Natural killer cell treated with Interleukin-12 subunit alpha and Interleukin-12 subunit beta and Interleukin-15 and Interleukin-18, amount 100 ng/mL, for 72 hours (primary cell): ENCODE data around the gene DHRS3. TPM values are rescaled to one million over a fixed set of nuclear protein-coding genes. Genes with fewer than 3 reads are reported as not detected.
A peak's percentile ranks its signal among the peaks of the same experiment; 100 is the strongest.
"Not testable (repeated sequence)": the region's sequence is repeated elsewhere in the genome, so short reads cannot be mapped to it uniquely, and the experiment has no call there.

Experiments
- ATAC-seq, 2 donors: fragments of 150-1000 bp; cut with Tn5 transposase in 1 of 2; sonication (Bioruptor Pico), chemical (Tn5 transposase) in 1 of 2; 2 replicates each; pipeline ENCODE4 v1.10.0; 2021
- DNase-seq: peaks from one replicate; pipeline ENCODE4 v3.0.0; 2022; ENCODE audit warnings: low spot score
- H3K27ac Mint-ChIP-seq, 2 donors: 1 replicate in 1 of 2; 2 replicates in 1 of 2; pipeline ENCODE4 v1.8.0; 2022; ENCODE audit warnings: mixed read lengths in 2 of 2, mild to moderate bottlenecking in 1 of 2, moderate library complexity in 1 of 2
- H3K27me3 Mint-ChIP-seq, 2 donors: 1 replicate in 1 of 2; 2 replicates in 1 of 2; pipeline ENCODE4 v1.8.0; 2022; ENCODE audit warnings: mixed read lengths in 2 of 2
- H3K36me3 Mint-ChIP-seq: one replicate; pipeline ENCODE4 v1.8.0; 2022; ENCODE audit warnings: mixed read lengths
- H3K4me1 Mint-ChIP-seq, 2 donors: 1 replicate in 1 of 2; 2 replicates in 1 of 2; pipeline ENCODE4 v1.8.0; 2022; ENCODE audit warnings: low read depth in 2 of 2, mixed read lengths in 2 of 2, mild to moderate bottlenecking in 1 of 2
- H3K4me3 Mint-ChIP-seq: one replicate; pipeline ENCODE4 v1.8.0; 2022; ENCODE audit warnings: mixed read lengths
- H3K9me3 Mint-ChIP-seq: 2 replicates; pipeline ENCODE4 v1.8.0; 2022; ENCODE audit warnings: mixed read lengths
- total RNA-seq, 2 donors: library from RNA; stranded (reverse); gene quantifications; one replicate each; pipeline ENCODE4 v1.2.3, GENCODE V29; 2022

The DHRS3 gene
- total RNA-seq, 2 donors from 2014 or later = 96.6 to 178 TPM

GRCh38 chr1:12649971-12650421, 32.0 kb upstream of the DHRS3 start:
- DNase-seq = no peak
- no peaks in the 10 kb centered on the region for H3K9me3 Mint-ChIP-seq
- peak overlapping the region in 1 of 2 donors; percentile 44 for H3K27ac Mint-ChIP-seq
- H3K27me3 Mint-ChIP-seq = peaks cover 7 to 19% of the 10 kb centered on the region in 2 donors
- H3K4me3 Mint-ChIP-seq = no peak overlapping the region
- H3K36me3 Mint-ChIP-seq = no peaks in the 10 kb centered on the region
- ATAC-seq = no peak
- peaks cover 11 to 20% of the 10 kb centered on the region in 2 donors for H3K4me1 Mint-ChIP-seq

- Mint-ChIP-seq H3K36me3 (no peaks in the 10 kb centered on the region), H3K27me3 (peaks cover 7 to 26% of the 10 kb centered on the region in 2 donors), H3K9me3 (no peaks in the 10 kb centered on the region), H3K4me1 (peaks cover 11 to 20% of the 10 kb centered on the region in 2 donors), H3K27ac (peak overlapping the region; percentile 52 to 70), H3K4me3 (peak overlapping the region; percentile 40)
- ATAC-seq (peak; percentile 69 to 81), DNase-seq (no peak)
Measured at GRCh38 chr1:12648741-12649140, 30.7 kb upstream of the DHRS3 start.

- ATAC-seq, DNase-seq, H3K4me3 Mint-ChIP-seq, H3K27ac Mint-ChIP-seq, H3K9me3 Mint-ChIP-seq: not testable (repeated sequence)
- Mint-ChIP-seq H3K4me1 (peaks cover 11 to 16% of the 10 kb centered on the region in 2 donors), H3K36me3 (peaks cover 12% of the 10 kb centered on the region), H3K27me3 (peaks cover 7 to 26% of the 10 kb centered on the region in 2 donors)
Measured at GRCh38 chr1:12645401-12645800, 27.4 kb upstream of the DHRS3 start.

- H3K4me3 Mint-ChIP-seq = no peak overlapping the region
- H3K9me3 Mint-ChIP-seq = peaks cover 10% of the 10 kb centered on the region
- peaks cover 17% of the 10 kb centered on the region for H3K36me3 Mint-ChIP-seq
- H3K4me1 Mint-ChIP-seq = peaks cover 11 to 12% of the 10 kb centered on the region in 2 donors
- ATAC-seq (no peak), DNase-seq (no peak)
- peaks cover 2 to 26% of the 10 kb centered on the region in 2 donors for H3K27me3 Mint-ChIP-seq
- no peak overlapping the region for H3K27ac Mint-ChIP-seq
Measured at GRCh38 chr1:12644829-12645228, 26.8 kb upstream of the DHRS3 start.

GRCh38 chr1:12644237-12644636, 26.2 kb upstream of the DHRS3 start:
- Mint-ChIP-seq H3K36me3 (peaks cover 22% of the 10 kb centered on the region), H3K4me1 (peaks cover 10% of the 10 kb centered on the region in 2 donors), H3K4me3 (no peak overlapping the region), H3K27ac (no peak overlapping the region), H3K9me3 (peaks cover 14% of the 10 kb centered on the region), H3K27me3 (peaks cover 2 to 24% of the 10 kb centered on the region in 2 donors)
- ATAC-seq (peak in 1 of 2 donors; percentile 39), DNase-seq (no peak)

- Mint-ChIP-seq H3K4me1 (peaks cover 5% of the 10 kb centered on the region in 2 donors), H3K36me3 (peaks cover 26% of the 10 kb centered on the region), H3K27ac (no peak within 1 kb of the TSS), H3K4me3 (no peak within 1 kb of the TSS), H3K9me3 (peaks cover 14% of the 10 kb centered on the region), H3K27me3 (peaks cover 0 to 19% of the 10 kb centered on the region in 2 donors)
- DNase-seq (no peak), ATAC-seq (no peak)
Measured at GRCh38 chr1:12643785-12644184, 25.8 kb upstream of the DHRS3 start, which contains the start of gene AADACL4. Gene AADACL4, plus strand, starts transcription at chr1:12644085. Its CDS starts 462 bp downstream, at chr1:12644547.

GRCh38 chr1:12643079-12643478, 25.1 kb upstream of the DHRS3 start:
- no peak overlapping the region for H3K4me3 Mint-ChIP-seq
- H3K9me3 Mint-ChIP-seq = peaks cover 14% of the 10 kb centered on the region
- ATAC-seq (no peak), DNase-seq (no peak)
- peaks cover 0 to 12% of the 10 kb centered on the region in 2 donors for H3K27me3 Mint-ChIP-seq
- no peaks in the 10 kb centered on the region for H3K4me1 Mint-ChIP-seq
- H3K36me3 Mint-ChIP-seq = peaks cover 27% of the 10 kb centered on the region
- no peak overlapping the region for H3K27ac Mint-ChIP-seq

GRCh38 chr1:12640958-12641272, 22.9 kb upstream of the DHRS3 start:
- peaks cover 0 to 12% of the 10 kb centered on the region in 2 donors for H3K27me3 Mint-ChIP-seq
- ATAC-seq = no peak

GRCh38 chr1:12640237-12640957, 22.4 kb upstream of the DHRS3 start:
- peaks cover 14% of the 10 kb centered on the region for H3K9me3 Mint-ChIP-seq
- H3K27ac Mint-ChIP-seq = no peak overlapping the region
- H3K4me1 Mint-ChIP-seq = peaks cover 0 to under 1% of the 10 kb centered on the region in 2 donors
- no peak overlapping the region for H3K4me3 Mint-ChIP-seq
- ATAC-seq (no peak), DNase-seq (no peak)
- H3K27me3 Mint-ChIP-seq = peaks cover 0 to 11% of the 10 kb centered on the region in 2 donors
- H3K36me3 Mint-ChIP-seq = peaks cover 27% of the 10 kb centered on the region

More at GRCh38 chr1:12640958-12641272, 22.9 kb upstream of the DHRS3 start:
- Mint-ChIP-seq H3K4me1 (no peaks in the 10 kb centered on the region), H3K9me3 (peaks cover 14% of the 10 kb centered on the region), H3K27ac (no peak overlapping the region), H3K36me3 (peaks cover 27% of the 10 kb centered on the region), H3K4me3 (no peak overlapping the region)
- DNase-seq = no peak

- Mint-ChIP-seq H3K27ac (no peak overlapping the region), H3K36me3 (peaks cover 27% of the 10 kb centered on the region), H3K9me3 (peaks cover 14% of the 10 kb centered on the region), H3K4me3 (no peak overlapping the region), H3K4me1 (peaks cover 9 to 11% of the 10 kb centered on the region in 2 donors), H3K27me3 (peaks cover 0 to 2% of the 10 kb centered on the region in 2 donors)
- DNase-seq (no peak), ATAC-seq (no peak)
Measured at GRCh38 chr1:12637693-12638092, 19.7 kb upstream of the DHRS3 start.

GRCh38 chr1:12636098-12636950, 18.3 kb upstream of the DHRS3 start:
- Mint-ChIP-seq H3K27me3 (peaks cover 0 to 4% of the 10 kb centered on the region in 2 donors), H3K27ac (no peak overlapping the region), H3K4me3 (no peak overlapping the region), H3K9me3 (peaks cover 14% of the 10 kb centered on the region), H3K36me3 (peaks cover 25% of the 10 kb centered on the region), H3K4me1 (peaks cover 11 to 21% of the 10 kb centered on the region in 2 donors)
- DNase-seq = no peak
- no peak for ATAC-seq

GRCh38 chr1:12634696-12635202, 16.7 kb upstream of the DHRS3 start:
- ATAC-seq = no peak
- Mint-ChIP-seq H3K27ac (no peak overlapping the region), H3K27me3 (peaks cover 0 to 4% of the 10 kb centered on the region in 2 donors), H3K4me3 (no peak overlapping the region), H3K9me3 (peaks cover 3% of the 10 kb centered on the region), H3K36me3 (peaks cover 9% of the 10 kb centered on the region), H3K4me1 (peaks cover 11 to 24% of the 10 kb centered on the region in 2 donors)
- no peak for DNase-seq

- ATAC-seq (no peak), DNase-seq (no peak)
- Mint-ChIP-seq H3K27ac (no peak overlapping the region), H3K36me3 (peaks cover 5% of the 10 kb centered on the region), H3K4me1 (peaks cover 11 to 24% of the 10 kb centered on the region in 2 donors), H3K4me3 (no peak overlapping the region), H3K9me3 (no peaks in the 10 kb centered on the region), H3K27me3 (peaks cover 0 to 4% of the 10 kb centered on the region in 2 donors)
Measured at GRCh38 chr1:12634156-12634555, 16.1 kb upstream of the DHRS3 start.
